HepG2 (cell line): Measurements from ENCODE around the gene FER1L5. TPM values are rescaled to one million over a fixed set of nuclear protein-coding genes. Genes with fewer than 3 reads are reported as not detected.

Experiments used
- AFF4 ChIP-seq: sonication (generic); formaldehyde crosslinking; IDR thresholded peaks from 2 replicates; pipeline ENCODE4 v1.4.0; 2020; ENCODE audit warnings: missing genetic modification reagents
- ATAD3A ChIP-seq: sonication (generic); formaldehyde crosslinking; IDR thresholded peaks from 2 replicates; pipeline ENCODE4 v1.4.0; 2020; ENCODE audit warnings: missing genetic modification reagents
- DDIT3 ChIP-seq: sonication (generic); formaldehyde crosslinking; IDR thresholded peaks from 2 replicates; pipeline ENCODE4 v1.4.0; 2020; ENCODE audit warnings: mild to moderate bottlenecking, missing genetic modification reagents
- DMTF1 ChIP-seq: sonication (generic); formaldehyde crosslinking; IDR thresholded peaks from 2 replicates; pipeline ENCODE4 v1.4.0; 2020; ENCODE audit warnings: mild to moderate bottlenecking, missing genetic modification reagents
- DNMT1 ChIP-seq: sonication (generic); formaldehyde crosslinking; IDR thresholded peaks from 2 replicates; pipeline ENCODE4 v1.5.1; 2020; ENCODE audit warnings: mild to moderate bottlenecking, missing genetic modification reagents
- HHEX ChIP-seq: IDR thresholded peaks from 2 replicates; pipeline ENCODE4 v1.6.1; 2016; ENCODE audit warnings: control low read depth
- SETDB1 ChIP-seq: sonication (generic); formaldehyde crosslinking; IDR thresholded peaks from 2 replicates; pipeline ENCODE4 v1.5.1; 2020; ENCODE audit warnings: missing genetic modification reagents, mild to moderate bottlenecking, borderline replicate concordance
- SKI ChIP-seq: fragments of 450-650 bp; IDR thresholded peaks from one replicate; pipeline ENCODE4 v1.6.1; 2018; ENCODE audit warnings: mild to moderate bottlenecking; ENCODE audit not compliant: partially characterized antibody
- SMAD3 ChIP-seq: sonication (generic); formaldehyde crosslinking; IDR thresholded peaks from 2 replicates; pipeline ENCODE4 v1.4.0; 2020; ENCODE audit warnings: missing genetic modification reagents
- THAP11 ChIP-seq: IDR thresholded peaks from 2 replicates; pipeline ENCODE4 v1.6.1; 2016; ENCODE audit warnings: missing biosample characterization, missing genetic modification reagents
- ZNF256 ChIP-seq: sonication (generic); formaldehyde crosslinking; conservative IDR thresholded peaks from 2 replicates; pipeline ENCODE4 v1.4.0; 2020; ENCODE audit warnings: missing genetic modification reagents
- ZNF318 ChIP-seq: sonication (generic); formaldehyde crosslinking; IDR thresholded peaks from 2 replicates; pipeline ENCODE4 v1.4.0; 2020; ENCODE audit warnings: mild to moderate bottlenecking, missing genetic modification reagents
- ZNF335 ChIP-seq: sonication (generic); formaldehyde crosslinking; IDR thresholded peaks from 2 replicates; pipeline ENCODE4 v1.4.0; 2020; ENCODE audit warnings: missing genetic modification reagents
- ZNF496 ChIP-seq: sonication (generic); formaldehyde crosslinking; IDR thresholded peaks from 2 replicates; pipeline ENCODE4 v1.8.1; 2023; ENCODE audit warnings: mild to moderate bottlenecking, moderate library complexity, missing genetic modification reagents; ENCODE audit not compliant: insufficient replicate concordance
- polyA plus RNA-seq, 8 experiments: library from polyadenylated mRNA; depleted of rRNA in 3 of 8; stranded (reverse) in 7 of 8; unstranded in 1 of 8; fragments of >200 nt; fragmentation: Illumina TruSeq in 4 of 8; extraction: Trizol in 4 of 8; gene quantifications; 2 replicates each; pipeline versions ENCODE4 v1.2.1 to v1.2.3, GENCODE V29; 2011 to 2016; ENCODE audit warnings: low read depth in 4 of 8, missing spikeins in 1 of 8, mixed read lengths in 1 of 8; ENCODE audit not compliant: insufficient read depth in 1 of 8
- total RNA-seq, 5 experiments: library from RNA; depleted of rRNA; stranded (reverse); fragments of >200 nt; fragmentation: Illumina TruSeq; extraction: Trizol; gene quantifications; 2 replicates each; pipeline ENCODE4 v1.2.3, GENCODE V29; 2016; ENCODE audit warnings: low read depth in 1 of 5

FER1L5 gene
- total and polyA plus RNA-seq, 2 of the 13 experiments (the other 11 are each of a cell fraction or from before 2014, with no cell fraction given), result 0.02 to 0.08 TPM

- TF ChIP-seq THAP11 (CRISPR knock-in tag) (peak; percentile 61), ZNF256 (CRISPR knock-in tag) (no peak), SETDB1 (no peak), SKI (no peak), SMAD3 (CRISPR knock-in tag) (0 out of 2 replicates have a peak, but pooled peaks have one; percentile 28), ZNF335 (CRISPR knock-in tag) (no peak), ATAD3A (CRISPR knock-in tag) (no peak), ZNF318 (CRISPR knock-in tag) (no peak), DDIT3 (no peak), ZNF496 (CRISPR knock-in tag) (no peak), AFF4 (CRISPR knock-in tag) (no peak), DNMT1 (CRISPR knock-in tag) (no peak), DMTF1 (CRISPR knock-in tag) (no peak), HHEX (no peak)
Measured at GRCh38 chr2:96685577-96686459, 43.3 kb downstream of the FER1L5 start (continued).
